H9 (cell line): ENCODE measurements around the gene RAB25. TPM values are rescaled to one million over a fixed set of nuclear protein-coding genes. Genes with fewer than 3 reads are reported as not detected.

Experiments used
- DNase-seq: peaks from one replicate; pipeline ENCODE4 v3.0.0-alpha.2; 2017
- H2AFZ ChIP-seq: one replicate; pipeline ENCODE4 v1.6.1; 2013; ENCODE audit warnings: mild to moderate bottlenecking, low read length, control low read depth, moderate library complexity
- H2AK5ac ChIP-seq: 2 replicates; pipeline ENCODE4 v1.6.1; 2013; ENCODE audit warnings: low read length, control low read depth, mixed read lengths; ENCODE audit not compliant: insufficient read length
- H2BK120ac ChIP-seq: one replicate; pipeline ENCODE4 v1.6.1; 2013; ENCODE audit warnings: low read depth, mild to moderate bottlenecking, low read length, control low read depth, inconsistent platforms; ENCODE audit not compliant: poor library complexity, severe bottlenecking
- H2BK12ac ChIP-seq: 2 replicates; pipeline ENCODE4 v1.6.1; 2013; ENCODE audit warnings: low read length, control low read depth, mixed read lengths, low read depth; ENCODE audit not compliant: insufficient read length
- H2BK15ac ChIP-seq: 2 replicates; pipeline ENCODE4 v1.6.1; 2013; ENCODE audit warnings: low read depth, low read length, control low read depth
- H2BK20ac ChIP-seq: one replicate; pipeline ENCODE4 v1.6.1; 2013; ENCODE audit warnings: low read depth, mild to moderate bottlenecking, low read length, control low read depth, inconsistent platforms; ENCODE audit not compliant: poor library complexity, severe bottlenecking
- H2BK5ac ChIP-seq: 2 replicates; pipeline ENCODE4 v1.6.1; 2013; ENCODE audit warnings: low read length, control low read depth, mixed read lengths; ENCODE audit not compliant: insufficient read length
- H3K14ac ChIP-seq: 2 replicates; pipeline ENCODE4 v1.6.1; 2013; ENCODE audit warnings: low read length, control low read depth; ENCODE audit not compliant: insufficient read depth
- H3K18ac ChIP-seq: 2 replicates; pipeline ENCODE4 v1.6.1; 2013; ENCODE audit warnings: low read depth, mild to moderate bottlenecking, mixed read lengths, low read length, control low read depth; ENCODE audit not compliant: insufficient read length
- H3K23ac ChIP-seq: 2 replicates; pipeline ENCODE4 v1.6.1; 2013; ENCODE audit warnings: low read length, control low read depth, mixed read lengths, low read depth; ENCODE audit not compliant: insufficient read length
- H3K23me2 ChIP-seq: 2 replicates; pipeline ENCODE4 v1.6.1; 2013; ENCODE audit warnings: low read depth, mild to moderate bottlenecking, mixed read lengths, low read length, control low read depth; ENCODE audit not compliant: insufficient read length, poor library complexity, severe bottlenecking
- H3K27ac ChIP-seq: 2 replicates; pipeline ENCODE4 v1.5.1; 2013; ENCODE audit warnings: low read length, control low read depth, mixed read lengths, low read depth; ENCODE audit not compliant: insufficient read length
- H3K27me3 ChIP-seq: 2 replicates; pipeline ENCODE4 v1.6.1; 2013; ENCODE audit warnings: low read length, control low read depth, inconsistent platforms; ENCODE audit not compliant: insufficient read depth
- H3K4ac ChIP-seq: 2 replicates; pipeline ENCODE4 v1.6.1; 2013; ENCODE audit warnings: low read depth, mild to moderate bottlenecking, control low read depth, inconsistent platforms, low read length, moderate library complexity
- H3K4me1 ChIP-seq: 2 replicates; pipeline ENCODE4 v1.6.1; 2013; ENCODE audit warnings: low read length, control low read depth, inconsistent platforms; ENCODE audit not compliant: insufficient read depth
- H3K4me2 ChIP-seq: 2 replicates; pipeline ENCODE4 v1.6.1; 2013; ENCODE audit warnings: low read length, control low read depth, mixed read lengths; ENCODE audit not compliant: insufficient read length, insufficient read depth
- H3K56ac ChIP-seq: 2 replicates; pipeline ENCODE4 v1.6.1; 2013; ENCODE audit warnings: low read depth, mild to moderate bottlenecking, mixed read lengths, low read length, control low read depth; ENCODE audit not compliant: insufficient read length
- H3K79me1 ChIP-seq: 2 replicates; pipeline ENCODE4 v1.6.1; 2013; ENCODE audit warnings: low read depth, mild to moderate bottlenecking, moderate library complexity, low read length, control low read depth, inconsistent platforms; ENCODE audit not compliant: insufficient read depth, poor library complexity, severe bottlenecking
- H3K79me2 ChIP-seq: 2 replicates; pipeline ENCODE4 v1.6.1; 2013; ENCODE audit warnings: low read length, control low read depth, inconsistent platforms; ENCODE audit not compliant: insufficient read depth
- H3K9ac ChIP-seq: 2 replicates; pipeline ENCODE4 v1.6.1; 2013; ENCODE audit warnings: low read length, control low read depth, mixed read lengths; ENCODE audit not compliant: insufficient read length; ENCODE audit errors: extremely low read depth
- H3K9me3 ChIP-seq: one replicate; pipeline ENCODE4 v1.6.1; 2013; ENCODE audit warnings: low read depth, low read length, inconsistent platforms; ENCODE audit not compliant: control insufficient read depth
- H3T11ph ChIP-seq: one replicate; pipeline ENCODE4 v1.6.1; 2013; ENCODE audit warnings: mild to moderate bottlenecking, low read length, control low read depth, inconsistent platforms
- H4K20me1 ChIP-seq: one replicate; pipeline ENCODE4 v1.6.1; 2013; ENCODE audit not compliant: control insufficient read depth, insufficient read length, insufficient read depth
- H4K5ac ChIP-seq: 2 replicates; pipeline ENCODE4 v1.6.1; 2013; ENCODE audit warnings: low read depth, mild to moderate bottlenecking, mixed read lengths, low read length, control low read depth; ENCODE audit not compliant: insufficient read length
- H4K8ac ChIP-seq: replicated peaks from 2 replicates; pipeline ENCODE4 v1.6.1; 2013; ENCODE audit warnings: low read length, control low read depth, mixed read lengths, low read depth; ENCODE audit not compliant: insufficient read length
- H4K91ac ChIP-seq: 2 replicates; pipeline ENCODE4 v1.6.1; 2013; ENCODE audit warnings: low read depth, mild to moderate bottlenecking, moderate library complexity, mixed read lengths, low read length, control low read depth; ENCODE audit not compliant: insufficient read length
- H3K27ac Mint-ChIP-seq, 3 experiments: 2 replicates in 2 of 3; 3 replicates in 1 of 3; pipeline ENCODE4 v1.8.0; 2020 to 2021; ENCODE audit warnings: mixed read lengths in 3 of 3, mild to moderate bottlenecking in 1 of 3, moderate library complexity in 1 of 3
- H3K27me3 Mint-ChIP-seq: 2 replicates; pipeline ENCODE4 v1.8.0; 2021; ENCODE audit warnings: low read depth, mild to moderate bottlenecking, moderate library complexity, mixed read lengths
- H3K36me3 Mint-ChIP-seq, 3 experiments: 2 replicates in 2 of 3; 3 replicates in 1 of 3; pipeline ENCODE4 v1.8.0; 2020 to 2021; ENCODE audit warnings: low read depth in 3 of 3, mixed read lengths in 3 of 3; ENCODE audit not compliant: insufficient read depth in 1 of 3
- H3K4me1 Mint-ChIP-seq, 2 experiments: 2 replicates each; pipeline ENCODE4 v1.8.0; 2020; ENCODE audit warnings: mixed read lengths in 2 of 2
- H3K4me3 Mint-ChIP-seq, 2 experiments: 2 replicates in 1 of 2; 3 replicates in 1 of 2; pipeline ENCODE4 v1.8.0; 2020 to 2021; ENCODE audit warnings: mild to moderate bottlenecking in 2 of 2, mixed read lengths in 2 of 2, moderate library complexity in 1 of 2
- H3K9me3 Mint-ChIP-seq, 2 experiments: 2 replicates in 1 of 2; 3 replicates in 1 of 2; pipeline ENCODE4 v1.8.0; 2020; ENCODE audit warnings: mild to moderate bottlenecking in 2 of 2, mixed read lengths in 2 of 2, moderate library complexity in 1 of 2
- CTCF ChIP-seq: fragments of 200-600 bp; sonication (generic); conservative IDR thresholded peaks from 3 replicates; pipeline ENCODE4 v1.8.0; 2021; ENCODE audit warnings: antibody characterized with exemption, mild to moderate bottlenecking
- WGBS: extraction: QIAGEN DNeasy Blood & Tissue Kit; methylation state at CpG from one replicate; pipeline ENCODE4 v1.1.7; 2013; ENCODE audit warnings: missing lambda C conversion rate, low lambda C conversion rate, mixed read lengths; ENCODE audit not compliant: insufficient read length; ENCODE audit errors: extremely low coverage; 5-methylcytosine and 5-hydroxymethylcytosine counted together
- long read RNA-seq: library from polyadenylated mRNA; unstranded; transcript quantifications from one replicate; pipeline ENCODE4 v2.0.0, GENCODE V29; 2020
- total RNA-seq: library from RNA; stranded (reverse); gene quantifications from 2 replicates; pipeline ENCODE4 v1.2.1, GENCODE V29; 2021

The RAB25 gene
- 42.8 and 43.1 TPM in 2 replicates for total RNA-seq
- long read RNA-seq, transcript RAB25-201 (5 exons, 1,110 nt) = major isoform, 98 of 120 reads
- long read RNA-seq, transcript RAB25-203 (4 exons, 681 nt) = minor isoform, 18 of 120 reads
- long read RNA-seq, partial matches to known transcripts = 0 of 120 reads
- long read RNA-seq, other reads (novel, unspliced or antisense) = 4 of 120 reads

GRCh38 chr1:156060937-156061636, at the start of gene RAB25:
RAB25 (plus strand) TSS chr1:156061160; CDS start chr1:156061401, 241 bp downstream.
- H2AFZ ChIP-seq = peak within 1 kb of the TSS; percentile 94
- H3K4me1 Mint-ChIP-seq = peaks cover 33 to 46% of the 10 kb centered on the region in 2 experiments
- peaks cover 1% of the 10 kb centered on the region for H3K27me3 Mint-ChIP-seq
- peak within 1 kb of the TSS; percentile 64 for H3K4me2 ChIP-seq
- no peaks in the 10 kb centered on the region; a peak in 1 of 5 replicates for H3K9me3 Mint-ChIP-seq
- peak within 1 kb of the TSS; percentile 28 for H3K9ac ChIP-seq
- no peaks in the 10 kb centered on the region for H3K9me3 ChIP-seq
- H2BK15ac ChIP-seq = no peak within 1 kb of the TSS
- no peak within 1 kb of the TSS for H2AK5ac ChIP-seq
- peak within 1 kb of the TSS; percentile 69; the same call in 1 of the 2 replicates for H3K14ac ChIP-seq
- H3K4me1 ChIP-seq = no peaks in the 10 kb centered on the region
- peaks cover 4% of the 10 kb centered on the region for H3K23me2 ChIP-seq
- H3K36me3 Mint-ChIP-seq = peaks cover 11 to 20% (median 18%) of the 10 kb centered on the region in 3 experiments; a peak in 6 of 7 replicates
- H3K18ac ChIP-seq = peak within 1 kb of the TSS; percentile 55
- H3K27me3 ChIP-seq = no peaks in the 10 kb centered on the region
- H2BK5ac ChIP-seq = no peak within 1 kb of the TSS
- H4K8ac ChIP-seq = no peak within 1 kb of the TSS
- peak within 1 kb of the TSS; percentile 73 to 91 for H3K4me3 Mint-ChIP-seq
- peak within 1 kb of the TSS; percentile 50 for H2BK20ac ChIP-seq
- H2BK120ac ChIP-seq = peak within 1 kb of the TSS; percentile 91
- no peak within 1 kb of the TSS for H4K91ac ChIP-seq
- TF ChIP-seq CTCF = no peak
- H3K27ac ChIP-seq = peak within 1 kb of the TSS; percentile 79
- no peak within 1 kb of the TSS; the same call in 1 of the 2 replicates for H3K4ac ChIP-seq
- no peaks in the 10 kb centered on the region for H4K20me1 ChIP-seq
- H3K27ac Mint-ChIP-seq = peak within 1 kb of the TSS; percentile 97 to 100 (median 100)
- no peaks in the 10 kb centered on the region for H3K79me2 ChIP-seq
- peak; percentile 94 for DNase-seq
- H4K5ac ChIP-seq = no peak within 1 kb of the TSS
- H3K23ac ChIP-seq = no peak within 1 kb of the TSS
- H2BK12ac ChIP-seq = no peak within 1 kb of the TSS
- H3T11ph ChIP-seq = no peak within 1 kb of the TSS
- H3K79me1 ChIP-seq = no peaks in the 10 kb centered on the region
- H3K56ac ChIP-seq = no peak within 1 kb of the TSS
- WGBS = no CpG with 5 or more reads among the region's 11 CpGs
